Progenitor cell of endocrine pancreas (in vitro differentiated cells): ENCODE results near the gene CIC. TPM values are rescaled to one million over a fixed set of nuclear protein-coding genes. Genes with fewer than 3 reads are reported as not detected.
"Not testable (repeated sequence)": the region's sequence is repeated elsewhere in the genome, so short reads cannot be mapped to it uniquely, and the experiment has no call there.

Experiments used
- DNase-seq: peaks from one replicate; pipeline ENCODE4 v3.0.0; 2021; ENCODE audit warnings: low spot score; ENCODE audit not compliant: unreplicated experiment
- H3K27ac Mint-ChIP-seq: 2 replicates; pipeline ENCODE4 v1.8.0; 2021; ENCODE audit warnings: mild to moderate bottlenecking, moderate library complexity, mixed read lengths
- H3K27me3 Mint-ChIP-seq: 2 replicates; pipeline ENCODE4 v1.8.0; 2021; ENCODE audit warnings: mixed read lengths
- H3K36me3 Mint-ChIP-seq: 2 replicates; pipeline ENCODE4 v1.8.0; 2022; ENCODE audit warnings: mixed read lengths; ENCODE audit not compliant: insufficient read depth
- H3K4me1 Mint-ChIP-seq: 2 replicates; pipeline ENCODE4 v1.8.0; 2021; ENCODE audit warnings: low read depth, mixed read lengths
- H3K4me3 Mint-ChIP-seq: 2 replicates; pipeline ENCODE4 v1.8.0; 2021; ENCODE audit warnings: low read depth, mild to moderate bottlenecking, moderate library complexity, mixed read lengths
- H3K9me3 Mint-ChIP-seq: 2 replicates; pipeline ENCODE4 v1.8.0; 2021; ENCODE audit warnings: low read depth, mixed read lengths
- total RNA-seq: library from RNA; stranded (reverse); gene quantifications from 2 replicates; pipeline ENCODE4 v1.2.1, GENCODE V29; 2021
- TF ChIP-seq, protein P1 (sequence below): fragments of 200-600 bp; sonication (generic); IDR thresholded peaks from one replicate; pipeline ENCODE4 v1.5.0; 2021; ENCODE audit warnings: antibody characterized with exemption, mild to moderate bottlenecking; ENCODE audit not compliant: unreplicated experiment

Gene CIC
- total RNA-seq, 1 donor from 2014 or later = 86.0 TPM

DNA sequence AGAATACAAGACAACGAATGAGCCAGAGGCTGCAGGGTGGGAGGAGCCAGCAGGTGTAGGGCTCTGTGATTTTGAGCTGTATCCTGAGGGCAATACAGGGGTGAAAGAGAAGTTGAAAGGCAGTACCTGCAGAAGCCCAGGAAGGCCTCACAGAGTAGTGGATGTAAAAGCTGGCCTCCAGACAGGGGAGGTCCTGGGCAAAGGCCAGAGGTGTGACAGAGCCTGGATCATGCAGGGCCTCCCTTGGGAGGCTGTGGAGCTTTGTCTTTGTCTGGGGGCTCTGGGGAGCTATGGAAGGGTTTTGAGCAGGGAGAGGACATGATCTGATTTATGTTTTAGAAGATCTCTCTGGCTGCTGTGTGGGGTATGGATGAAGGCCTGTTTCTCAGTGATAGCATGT, 59.1 kb downstream of the CIC start:
- Mint-ChIP-seq H3K27me3 (peaks cover 12% of the 10 kb centered on the region), H3K9me3 (no peaks in the 10 kb centered on the region), H3K27ac (peak overlapping the region; percentile 21), H3K36me3 (no peaks in the 10 kb centered on the region), H3K4me3 (no peak overlapping the region), H3K4me1 (peaks cover 17% of the 10 kb centered on the region)
- no peak for DNase-seq
- TF ChIP-seq, protein P1, sequence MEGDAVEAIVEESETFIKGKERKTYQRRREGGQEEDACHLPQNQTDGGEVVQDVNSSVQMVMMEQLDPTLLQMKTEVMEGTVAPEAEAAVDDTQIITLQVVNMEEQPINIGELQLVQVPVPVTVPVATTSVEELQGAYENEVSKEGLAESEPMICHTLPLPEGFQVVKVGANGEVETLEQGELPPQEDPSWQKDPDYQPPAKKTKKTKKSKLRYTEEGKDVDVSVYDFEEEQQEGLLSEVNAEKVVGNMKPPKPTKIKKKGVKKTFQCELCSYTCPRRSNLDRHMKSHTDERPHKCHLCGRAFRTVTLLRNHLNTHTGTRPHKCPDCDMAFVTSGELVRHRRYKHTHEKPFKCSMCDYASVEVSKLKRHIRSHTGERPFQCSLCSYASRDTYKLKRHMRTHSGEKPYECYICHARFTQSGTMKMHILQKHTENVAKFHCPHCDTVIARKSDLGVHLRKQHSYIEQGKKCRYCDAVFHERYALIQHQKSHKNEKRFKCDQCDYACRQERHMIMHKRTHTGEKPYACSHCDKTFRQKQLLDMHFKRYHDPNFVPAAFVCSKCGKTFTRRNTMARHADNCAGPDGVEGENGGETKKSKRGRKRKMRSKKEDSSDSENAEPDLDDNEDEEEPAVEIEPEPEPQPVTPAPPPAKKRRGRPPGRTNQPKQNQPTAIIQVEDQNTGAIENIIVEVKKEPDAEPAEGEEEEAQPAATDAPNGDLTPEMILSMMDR = no peak

- Mint-ChIP-seq H3K4me3 (no peak overlapping the region), H3K36me3 (no peaks in the 10 kb centered on the region), H3K9me3 (no peaks in the 10 kb centered on the region), H3K27me3 (peaks cover 7% of the 10 kb centered on the region), H3K27ac (no peak overlapping the region), H3K4me1 (peaks cover 17% of the 10 kb centered on the region)
- TF ChIP-seq, protein P1 = no peak
- no peak for DNase-seq
Observed at GRCh38 chr19:42328854-42329253, 59.8 kb downstream of the CIC start.

DNA sequence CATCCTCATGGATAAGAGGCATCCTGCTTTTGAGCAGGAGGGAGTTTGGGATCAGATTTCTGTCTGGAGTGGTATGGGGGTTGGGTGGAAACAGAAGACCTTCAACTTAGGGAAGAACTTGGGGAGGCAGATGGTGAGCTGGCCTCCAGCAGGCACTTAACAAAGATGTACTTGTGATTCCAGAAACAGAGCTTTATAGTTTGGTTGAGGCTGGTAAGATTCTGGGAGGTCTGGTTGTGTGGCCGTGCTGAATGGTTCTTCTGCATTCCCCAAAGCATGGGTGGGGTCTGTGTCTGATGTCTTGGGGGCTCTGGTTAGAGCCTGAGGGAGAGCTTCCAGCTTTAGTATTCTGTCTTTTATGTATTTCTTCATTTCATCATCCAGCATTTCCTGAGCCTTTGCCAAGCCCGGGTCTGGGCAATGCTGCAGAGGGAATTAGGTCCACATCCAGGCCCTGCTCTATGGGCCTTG, 61.2 kb downstream of the CIC start:
- Mint-ChIP-seq H3K4me3 (no peak overlapping the region), H3K4me1 (peaks cover 12% of the 10 kb centered on the region), H3K27me3 (peaks cover under 1% of the 10 kb centered on the region), H3K27ac (no peak overlapping the region), H3K36me3 (no peaks in the 10 kb centered on the region), H3K9me3 (no peaks in the 10 kb centered on the region)
- DNase-seq = no peak
- TF ChIP-seq, protein P1 = no peak

- not testable (repeated sequence) for H3K36me3 Mint-ChIP-seq, H3K27me3 Mint-ChIP-seq, H3K27ac Mint-ChIP-seq, H3K9me3 Mint-ChIP-seq, H3K4me3 Mint-ChIP-seq, DNase-seq
- peaks cover 10% of the 10 kb centered on the region for H3K4me1 Mint-ChIP-seq
Observed at GRCh38 chr19:42331333-42331732, 62.3 kb downstream of the CIC start.

DNA sequence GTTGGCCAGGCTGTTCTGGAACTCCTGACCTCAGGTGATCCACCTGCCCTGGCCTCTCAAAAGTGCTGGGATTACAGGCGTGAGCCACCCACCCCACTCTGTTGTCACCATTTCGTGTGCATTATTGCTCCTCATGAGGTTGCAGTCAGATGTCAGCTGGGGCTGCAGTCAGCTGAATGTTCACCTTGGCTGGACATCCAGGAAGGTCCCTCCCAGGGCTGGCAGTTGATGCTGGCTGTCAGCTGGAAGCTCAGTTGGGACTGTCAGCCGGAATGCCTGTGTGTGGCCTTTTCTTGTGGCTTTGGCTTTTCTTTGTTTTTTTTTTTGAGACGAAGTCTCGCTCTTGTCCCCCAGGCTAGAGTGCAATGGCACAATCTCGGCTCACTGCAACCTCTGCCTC, 63.0 kb downstream of the CIC start:
- Mint-ChIP-seq H3K4me1 (peaks cover 4% of the 10 kb centered on the region), H3K9me3 (no peaks in the 10 kb centered on the region), H3K4me3 (no peak overlapping the region), H3K36me3 (no peaks in the 10 kb centered on the region), H3K27me3 (no peaks in the 10 kb centered on the region), H3K27ac (no peak overlapping the region)
- no peak for DNase-seq
- TF ChIP-seq, protein P1 = no peak

- no peaks in the 10 kb centered on the region for H3K27me3 Mint-ChIP-seq
- no peaks in the 10 kb centered on the region for H3K9me3 Mint-ChIP-seq
- TF ChIP-seq, protein P1 = no peak
- no peaks in the 10 kb centered on the region for H3K36me3 Mint-ChIP-seq
- H3K27ac Mint-ChIP-seq = no peak overlapping the region
- no peaks in the 10 kb centered on the region for H3K4me1 Mint-ChIP-seq
- no peak overlapping the region for H3K4me3 Mint-ChIP-seq
- no peak for DNase-seq
Observed at GRCh38 chr19:42333018-42333417, 64.0 kb downstream of the CIC start.
